ENCODE data around the gene TOMM40.

DNA sequence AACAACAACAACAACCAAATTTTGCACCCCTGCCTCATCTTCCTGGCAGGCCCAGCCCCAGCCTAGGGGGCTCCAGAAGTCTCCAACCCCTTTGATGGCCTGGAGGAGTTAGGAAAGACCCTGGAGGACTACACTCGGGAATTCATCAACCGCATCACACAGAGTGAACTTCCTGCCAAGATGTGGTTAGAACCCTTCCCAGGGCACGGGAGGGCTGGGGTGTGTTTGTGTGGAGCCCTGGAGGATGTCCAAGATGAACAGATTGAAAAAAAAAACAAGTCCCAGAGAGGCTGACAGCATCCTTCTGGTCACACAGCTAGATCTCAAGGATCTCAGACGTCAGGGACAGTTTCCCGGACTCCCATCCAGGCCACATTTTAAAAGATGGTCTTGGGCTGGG, 36.7 kb downstream of the TOMM40 start:
- TF ChIP-seq, protein P1, sequence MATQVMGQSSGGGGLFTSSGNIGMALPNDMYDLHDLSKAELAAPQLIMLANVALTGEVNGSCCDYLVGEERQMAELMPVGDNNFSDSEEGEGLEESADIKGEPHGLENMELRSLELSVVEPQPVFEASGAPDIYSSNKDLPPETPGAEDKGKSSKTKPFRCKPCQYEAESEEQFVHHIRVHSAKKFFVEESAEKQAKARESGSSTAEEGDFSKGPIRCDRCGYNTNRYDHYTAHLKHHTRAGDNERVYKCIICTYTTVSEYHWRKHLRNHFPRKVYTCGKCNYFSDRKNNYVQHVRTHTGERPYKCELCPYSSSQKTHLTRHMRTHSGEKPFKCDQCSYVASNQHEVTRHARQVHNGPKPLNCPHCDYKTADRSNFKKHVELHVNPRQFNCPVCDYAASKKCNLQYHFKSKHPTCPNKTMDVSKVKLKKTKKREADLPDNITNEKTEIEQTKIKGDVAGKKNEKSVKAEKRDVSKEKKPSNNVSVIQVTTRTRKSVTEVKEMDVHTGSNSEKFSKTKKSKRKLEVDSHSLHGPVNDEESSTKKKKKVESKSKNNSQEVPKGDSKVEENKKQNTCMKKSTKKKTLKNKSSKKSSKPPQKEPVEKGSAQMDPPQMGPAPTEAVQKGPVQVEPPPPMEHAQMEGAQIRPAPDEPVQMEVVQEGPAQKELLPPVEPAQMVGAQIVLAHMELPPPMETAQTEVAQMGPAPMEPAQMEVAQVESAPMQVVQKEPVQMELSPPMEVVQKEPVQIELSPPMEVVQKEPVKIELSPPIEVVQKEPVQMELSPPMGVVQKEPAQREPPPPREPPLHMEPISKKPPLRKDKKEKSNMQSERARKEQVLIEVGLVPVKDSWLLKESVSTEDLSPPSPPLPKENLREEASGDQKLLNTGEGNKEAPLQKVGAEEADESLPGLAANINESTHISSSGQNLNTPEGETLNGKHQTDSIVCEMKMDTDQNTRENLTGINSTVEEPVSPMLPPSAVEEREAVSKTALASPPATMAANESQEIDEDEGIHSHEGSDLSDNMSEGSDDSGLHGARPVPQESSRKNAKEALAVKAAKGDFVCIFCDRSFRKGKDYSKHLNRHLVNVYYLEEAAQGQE (IDR thresholded peaks at IDR 0.05; ENCODE audit: insufficient read depth in 1 of 2, low read depth in 2 of 2, low read length in 2 of 2): no peak
- TF ChIP-seq POLR2AphosphoS5 (IDR thresholded peaks at IDR 0.05; ENCODE audit: low read depth, low read length) (no peak), TAF1 (IDR thresholded peaks at IDR 0.05; ENCODE audit: borderline replicate concordance, insufficient read depth, low read length) (no peak)
